ENCODE measurements around the gene PLVAP. TPM values are rescaled to one million over a fixed set of nuclear protein-coding genes. Genes with fewer than 3 reads are reported as not detected.

PLVAP gene
- total RNA-seq, 4 donors from 2014 or later = 21.8 to 142 (median 78.8) TPM

- Histone ChIP-seq H3K27me3 (peaks cover 0 to 32% of the 10 kb centered on the region in 2 donors), H3K4me1 (peaks cover 0 to 23% (median 5%) of the 10 kb centered on the region in 4 donors), H3K4me3 (no peak within 1 kb of the TSS), H3K36me3 (no peaks in the 10 kb centered on the region), H3K27ac (no peak within 1 kb of the TSS), H3K9me3 (peaks cover 0 to 11% (median 0%) of the 10 kb centered on the region in 4 donors)
- no peak for DNase-seq (ENCODE audit: low spot score in 2 of 2)
- TF ChIP-seq EP300 (IDR thresholded peaks at IDR 0.05) (no peak), POLR2A (IDR thresholded peaks at IDR 0.05) (no peak), CTCF (IDR thresholded peaks at IDR 0.05) (no peak)
- WGBS, 2 donors = 35 to 48% methylated on average over 7 to 21 of the region's 41 CpGs
These were observed 16.8 kb upstream of the PLVAP start, which contains the start of gene CCDC194 for GRCh38 chr19:17393914-17394313. Gene CCDC194, minus strand, starts transcription at chr19:17394196. Its CDS starts 38 bp downstream, at chr19:17394158.

GRCh38 chr19:17393002-17393401 is 15.9 kb upstream of the PLVAP start:
- Histone ChIP-seq H3K27me3 (peaks cover 0 to 32% of the 10 kb centered on the region in 2 donors), H3K4me1 (peaks cover 0 to 23% (median 5%) of the 10 kb centered on the region in 4 donors), H3K36me3 (no peaks in the 10 kb centered on the region), H3K9me3 (peaks cover 0 to 16% (median 0%) of the 10 kb centered on the region in 4 donors), H3K4me3 (no peak overlapping the region), H3K27ac (no peak overlapping the region)
- DNase-seq (ENCODE audit: low spot score in 2 of 2) = no peak
- no peak for TF ChIP-seq POLR2A (IDR thresholded peaks at IDR 0.05)
- TF ChIP-seq EP300 (IDR thresholded peaks at IDR 0.05) = no peak
- no peak for TF ChIP-seq CTCF (IDR thresholded peaks at IDR 0.05)
- WGBS, 2 donors = 54 to 58% methylated on average over 2 of the region's 2 CpGs

- Histone ChIP-seq H3K27me3 (peaks cover 0 to 32% of the 10 kb centered on the region in 2 donors), H3K36me3 (no peaks in the 10 kb centered on the region), H3K9me3 (peaks cover 0 to 16% (median 0%) of the 10 kb centered on the region in 4 donors), H3K27ac (no peak overlapping the region), H3K4me1 (peaks cover 0 to 23% (median 5%) of the 10 kb centered on the region in 4 donors), H3K4me3 (peak overlapping the region in 3 of 4 donors; percentile 24 to 54 (median 35))
- 12% methylated on average over 25 to 26 of the region's 26 CpGs for WGBS, 2 donors
- TF ChIP-seq EP300 (IDR thresholded peaks at IDR 0.05) (no peak), CTCF (IDR thresholded peaks at IDR 0.05) (no peak), POLR2A (IDR thresholded peaks at IDR 0.05) (no peak)
- no peak for DNase-seq (ENCODE audit: low spot score in 2 of 2)
These were observed 14.4 kb upstream of the PLVAP start for GRCh38 chr19:17391371-17392151.

GRCh38 chr19:17390665-17391370 is 13.7 kb upstream of the PLVAP start:
- peak; percentile 69 to 91 (median 84) for TF ChIP-seq CTCF (IDR thresholded peaks at IDR 0.05)
- TF ChIP-seq POLR2A (IDR thresholded peaks at IDR 0.05) = no peak
- H3K36me3 ChIP-seq = no peaks in the 10 kb centered on the region
- 1 to 2% methylated on average over 42 to 45 of the region's 50 CpGs for WGBS, 2 donors
- H3K4me1 ChIP-seq = peaks cover 0 to 23% (median 5%) of the 10 kb centered on the region in 4 donors
- peak; percentile 78 to 80 for DNase-seq (ENCODE audit: low spot score in 2 of 2)
- peak overlapping the region in 1 of 4 donors; percentile 62 for H3K27ac ChIP-seq
- peaks cover 0 to 16% (median 0%) of the 10 kb centered on the region in 4 donors for H3K9me3 ChIP-seq
- peaks cover 0 to 32% of the 10 kb centered on the region in 2 donors for H3K27me3 ChIP-seq
- peak overlapping the region; percentile 24 to 54 (median 38) for H3K4me3 ChIP-seq
